ENCODE data around the gene MRPL52.
"Not testable (repeated sequence)": the region's sequence is repeated elsewhere in the genome, so short reads cannot be mapped to it uniquely, and the experiment has no call there.

Gene MRPL52

DNA sequence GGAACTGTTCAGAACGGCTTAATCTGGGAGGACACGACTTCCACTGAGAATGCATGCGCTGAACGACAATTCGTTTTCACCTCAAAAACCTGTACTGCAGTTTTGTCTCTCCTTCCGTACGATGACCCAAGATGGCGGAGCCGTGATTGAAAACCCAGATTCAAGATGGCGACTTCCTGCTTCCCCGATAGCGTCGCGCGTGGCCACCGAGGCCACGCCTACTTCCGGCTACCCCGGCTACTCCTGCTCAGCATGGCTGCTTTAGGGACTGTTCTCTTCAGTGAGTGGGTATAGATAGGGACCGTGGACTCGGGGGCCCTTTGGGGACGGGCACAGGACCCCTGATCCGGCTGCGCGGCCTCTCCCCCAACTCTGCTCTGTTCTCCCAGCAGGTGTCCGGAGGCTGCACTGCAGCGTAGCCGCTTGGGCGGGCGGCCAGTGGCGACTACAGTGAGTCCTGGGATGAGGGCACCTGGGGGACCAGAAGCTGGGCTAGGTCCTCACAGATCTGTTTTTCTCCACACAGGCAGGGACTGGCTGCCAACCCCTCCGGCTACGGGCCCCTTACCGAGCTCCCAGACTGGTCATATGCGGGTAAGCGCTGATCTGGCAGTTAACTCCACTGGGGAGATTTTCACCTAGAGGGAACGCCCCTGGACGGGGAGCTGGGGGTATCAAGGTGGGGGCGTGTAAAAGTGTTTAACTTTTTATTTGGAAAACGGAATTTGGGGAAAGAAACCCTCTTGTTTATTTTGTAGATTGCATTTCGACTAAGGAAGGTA, at the start of gene MRPL52:
Gene MRPL52, plus strand, starts transcription at position 227 of the 782 bp plus-strand sequence. Its CDS starts 26 bp downstream, at position 253.
- peak in 55 of 56 donors; percentile 43 to 95 (median 86) for DNase-seq

GRCh38 chr14:22780105-22780679, 49.5 kb upstream of the MRPL52 start:
- DNase-seq = peak in 1 of 56 donors; percentile 8

DNA sequence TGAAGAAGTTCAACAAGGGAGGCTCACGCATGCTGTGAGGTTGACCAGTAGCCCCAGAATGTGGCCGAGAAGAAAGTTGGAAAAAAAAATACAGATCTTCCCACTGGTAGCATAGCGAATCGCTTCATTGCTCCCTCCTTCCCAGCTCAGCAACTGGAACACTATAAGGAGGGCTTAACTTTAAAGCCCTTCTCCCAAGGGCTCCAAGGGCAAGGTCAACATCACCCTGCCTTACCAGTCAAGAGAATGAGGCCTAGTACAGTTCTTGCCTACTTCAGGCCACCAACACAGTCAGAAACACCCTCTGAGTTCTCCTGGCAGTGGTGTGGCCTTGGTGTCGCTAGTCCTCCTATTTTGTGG, 48.8 kb upstream of the MRPL52 start:
- DNase-seq = no peak

DNA sequence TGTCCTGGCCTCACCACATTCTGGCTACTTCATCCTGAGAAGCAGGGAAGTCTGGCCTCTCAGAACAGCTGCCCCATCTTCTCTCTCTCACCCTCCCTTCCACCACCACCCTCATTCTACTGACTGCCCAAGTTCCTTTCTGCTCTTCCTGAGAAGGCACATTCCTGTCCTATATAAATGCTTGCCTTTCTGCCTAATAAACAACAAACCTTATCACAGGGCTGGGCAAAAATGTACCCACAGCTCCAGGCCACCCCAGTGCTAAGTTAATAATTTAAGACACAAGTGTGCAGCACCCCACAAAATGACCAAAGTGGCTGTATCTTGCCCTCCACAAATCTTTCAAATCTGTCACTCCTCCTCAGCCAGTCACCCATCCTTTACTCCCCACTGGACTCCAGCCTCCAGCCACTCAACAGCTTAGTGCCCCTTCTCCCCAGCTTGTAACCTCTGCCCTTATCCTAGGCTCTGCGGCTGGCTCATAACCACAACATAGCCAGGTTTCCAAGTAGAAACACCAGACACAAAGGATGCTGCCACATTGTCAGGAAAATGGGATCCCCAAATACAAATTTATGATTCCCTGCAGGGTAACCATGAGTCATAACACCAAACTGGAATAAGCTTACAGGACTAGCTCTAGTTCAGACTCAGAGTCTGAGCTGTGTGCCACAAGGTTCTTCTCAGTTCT, 48.2 kb upstream of the MRPL52 start:
- DNase-seq = no peak

- no peak for DNase-seq
Observed at GRCh38 chr14:22786685-22787084, 43.0 kb upstream of the MRPL52 start.

DNA sequence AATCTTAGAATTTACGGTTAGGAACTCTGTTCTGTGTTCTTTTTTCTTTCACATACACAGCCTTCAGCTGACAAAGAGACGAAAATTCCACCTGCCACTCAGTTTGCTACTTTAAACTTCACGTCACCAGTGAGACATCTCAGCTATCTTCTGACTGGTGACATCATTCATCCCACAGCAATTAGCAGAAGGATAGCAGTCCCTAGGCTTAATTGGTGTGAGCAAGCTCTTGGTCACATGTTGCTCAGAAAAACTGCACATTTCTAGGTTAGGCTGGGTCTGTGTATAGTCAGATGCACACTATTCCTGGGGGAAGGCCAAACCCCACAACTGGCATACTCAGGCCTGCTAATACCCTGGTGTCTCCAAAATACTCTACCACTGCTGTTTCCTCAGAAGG, 38.4 kb upstream of the MRPL52 start:
- DNase-seq = no peak

DNA sequence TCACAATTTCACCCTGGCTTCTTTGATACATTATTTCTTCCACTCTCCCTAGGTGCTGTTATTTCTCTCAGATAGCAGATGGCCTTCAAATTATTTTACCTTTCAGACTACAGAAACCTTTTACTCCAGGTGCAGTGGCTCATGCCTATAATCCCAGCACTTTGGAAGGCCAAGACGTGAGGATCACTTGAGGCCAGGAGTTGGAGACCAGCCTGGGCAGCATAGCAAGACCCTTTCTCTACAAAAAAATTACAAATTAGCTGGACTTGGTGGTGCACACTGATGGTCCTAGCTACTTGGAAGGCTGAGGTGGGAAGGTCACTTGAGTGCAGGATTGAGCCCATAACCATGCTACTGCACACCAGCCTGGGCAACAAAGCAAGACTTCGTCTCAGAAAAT, 37.5 kb upstream of the MRPL52 start:
- no peak for DNase-seq

- not testable (repeated sequence) for DNase-seq
Observed at GRCh38 chr14:22793550-22793949, 36.1 kb upstream of the MRPL52 start.

GRCh38 chr14:22793976-22794375, 35.7 kb upstream of the MRPL52 start:
- DNase-seq = no peak

GRCh38 chr14:22794551-22794951, 35.1 kb upstream of the MRPL52 start:
- no peak for DNase-seq

DNA sequence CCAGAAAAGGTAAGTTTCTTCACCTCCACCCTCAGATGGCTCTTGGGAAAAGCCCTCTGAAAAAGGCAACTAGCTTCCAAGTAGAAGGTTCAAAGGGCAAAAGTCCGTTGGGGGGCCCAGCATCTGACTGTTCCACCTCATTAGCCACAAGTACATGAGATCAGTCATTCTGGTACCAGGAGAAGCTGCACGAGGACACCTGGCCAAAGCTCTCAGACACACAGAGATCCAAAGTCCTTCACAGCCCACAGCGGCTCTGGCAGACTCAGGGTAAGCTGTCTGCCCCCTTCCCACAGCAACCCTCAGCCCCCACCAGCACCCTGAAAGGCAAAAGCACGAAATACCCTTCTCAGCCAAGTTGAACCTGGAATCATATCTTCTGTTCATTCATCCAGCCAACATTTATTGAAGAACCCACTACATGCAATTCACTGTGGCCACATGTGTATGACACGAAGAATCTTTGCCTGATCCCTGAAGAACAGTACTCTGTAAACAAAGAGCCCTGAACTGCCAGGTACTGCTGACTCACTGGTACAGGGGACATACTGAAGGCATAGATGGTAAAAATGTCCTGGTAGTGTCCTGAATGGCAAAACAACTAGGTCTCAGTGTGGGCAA, 33.5 kb upstream of the MRPL52 start:
- DNase-seq = no peak

DNA sequence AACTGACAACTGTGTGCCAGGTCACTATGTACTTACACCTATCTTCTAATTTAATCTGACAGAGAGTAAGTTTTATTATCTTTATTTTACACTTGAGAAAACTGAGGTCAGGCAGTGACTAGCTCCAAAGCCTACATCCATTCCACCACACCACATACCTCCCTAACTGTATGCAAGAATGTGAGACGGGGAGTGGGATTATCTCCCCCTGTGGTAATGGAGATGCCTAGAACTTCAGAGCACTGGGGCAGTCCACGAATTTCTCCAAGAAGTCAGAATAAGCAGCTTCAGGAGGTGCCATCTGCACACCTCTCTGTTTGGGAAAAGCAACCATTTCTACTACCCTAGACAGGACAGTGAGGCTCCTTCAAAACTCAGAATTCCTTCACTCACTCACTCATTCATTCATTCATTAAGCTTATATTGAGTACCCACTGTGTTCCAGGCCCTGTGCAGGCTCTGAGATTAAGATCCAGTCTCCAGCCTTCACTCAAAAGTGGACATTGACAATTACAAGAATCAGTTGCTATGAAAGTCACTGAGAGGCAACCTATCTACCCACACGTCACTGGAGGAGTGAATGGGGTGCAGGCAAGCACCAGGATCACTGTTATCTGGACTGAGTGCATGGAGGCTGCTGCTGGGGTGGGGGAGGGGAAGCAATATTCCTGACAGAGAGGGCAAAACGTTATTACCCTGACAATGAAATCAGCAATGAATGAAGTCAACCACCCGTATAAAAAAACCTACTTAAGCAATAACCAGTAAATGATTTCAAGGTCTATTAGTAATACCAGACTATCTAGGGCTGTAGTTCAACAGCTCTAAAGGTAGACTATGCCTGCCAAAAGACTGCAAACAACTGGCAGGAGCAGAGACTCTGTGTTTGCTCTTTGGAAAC, 32.4 kb upstream of the MRPL52 start:
- no peak for DNase-seq

DNA sequence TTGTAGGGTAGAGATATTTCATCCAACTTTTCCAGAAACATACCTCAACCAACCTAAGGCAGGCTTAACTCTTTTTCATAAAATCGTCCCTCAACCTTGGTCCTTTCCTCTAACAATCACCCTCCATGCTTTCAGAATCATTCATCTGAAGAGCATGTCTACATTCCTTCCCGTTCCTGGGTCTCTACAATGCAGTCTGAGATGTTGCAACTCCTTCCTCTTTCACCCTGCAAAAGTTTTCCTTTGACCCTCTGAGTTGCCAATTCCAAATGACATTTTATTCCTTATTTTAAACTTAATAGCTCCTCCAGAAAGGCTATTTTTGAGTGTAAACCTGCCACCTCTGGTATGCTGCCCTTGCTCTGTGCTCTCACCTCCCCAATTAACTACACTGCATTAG, 31.2 kb upstream of the MRPL52 start:
- DNase-seq = no peak

- DNase-seq = no peak
Observed at GRCh38 chr14:22800346-22800745, 29.3 kb upstream of the MRPL52 start.

DNA sequence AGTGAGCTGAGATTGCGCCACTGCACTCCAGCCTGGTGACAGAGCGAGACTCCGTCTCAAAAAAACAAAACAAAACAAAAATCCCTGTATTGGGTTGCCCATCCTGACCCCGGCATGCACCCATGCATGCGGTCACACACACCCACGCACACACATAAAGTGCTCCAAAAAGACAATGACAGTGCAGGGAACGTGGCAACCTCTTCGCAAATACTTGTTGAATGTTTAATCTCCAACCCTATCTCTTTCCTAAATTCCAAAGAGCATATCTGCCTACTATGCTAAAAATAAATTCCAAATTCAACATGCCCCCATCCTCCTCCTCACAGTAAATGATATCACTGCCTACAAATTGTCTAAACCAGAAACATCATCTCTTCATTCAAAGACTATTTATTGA, 28.0 kb upstream of the MRPL52 start:
- DNase-seq = no peak

DNA sequence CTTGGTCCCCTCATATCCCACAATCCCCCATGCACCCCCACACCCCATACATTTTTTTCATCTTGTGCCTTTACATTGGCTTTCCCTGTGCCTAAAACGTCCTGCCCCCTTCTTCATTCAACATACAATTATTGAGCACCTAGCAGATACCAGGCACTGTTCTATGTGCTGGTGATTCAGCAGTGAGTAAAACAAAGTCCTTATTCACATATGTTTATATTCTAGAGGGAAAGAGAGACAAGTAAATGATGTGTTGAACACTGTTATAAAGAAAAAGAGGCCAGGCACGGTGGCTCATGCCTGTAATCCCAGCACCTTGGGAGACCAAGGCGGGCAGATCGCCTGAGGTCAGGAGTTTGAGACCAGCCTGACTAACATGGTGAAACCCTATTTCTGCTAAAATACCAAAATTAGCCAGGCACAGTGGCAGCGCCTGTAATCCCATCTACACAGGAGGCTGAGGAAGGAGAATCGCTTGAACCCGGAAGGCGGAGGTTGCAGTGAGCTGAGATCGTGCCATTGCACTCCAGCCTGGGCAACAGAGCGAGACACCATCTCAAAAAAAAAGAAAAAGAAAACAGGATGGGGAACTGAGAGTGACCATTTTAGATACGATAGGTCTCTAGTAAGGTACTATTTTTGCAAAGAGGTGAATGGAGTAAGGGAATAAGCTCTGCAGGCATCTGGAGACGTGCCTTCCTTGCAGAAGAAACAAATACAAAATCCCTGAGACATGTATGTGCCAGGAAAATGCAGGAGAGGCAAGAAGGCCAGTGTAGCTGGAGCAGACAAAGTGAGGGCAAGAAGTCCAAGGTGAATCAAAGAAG, 26.6 kb upstream of the MRPL52 start:
- DNase-seq = no peak

DNA sequence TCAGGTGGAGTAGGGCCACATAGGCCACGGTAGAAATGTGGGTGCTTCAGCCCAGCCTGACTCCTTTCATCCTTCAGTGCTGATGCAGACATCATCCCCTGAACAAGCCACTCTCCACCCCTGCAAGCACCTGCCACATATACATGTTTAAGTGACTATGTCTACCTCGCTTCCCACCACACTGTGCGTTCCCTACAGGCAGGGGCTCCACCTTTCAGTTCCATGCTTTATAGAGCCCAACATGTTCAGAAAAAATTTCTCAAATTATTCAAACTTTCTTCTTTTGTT, 26.1 kb upstream of the MRPL52 start:
- DNase-seq = no peak

GRCh38 chr14:22805235-22805634, 24.5 kb upstream of the MRPL52 start:
- not testable (repeated sequence) for DNase-seq

GRCh38 chr14:22807432-22808087, 22.1 kb upstream of the MRPL52 start:
- no peak for DNase-seq
